ENCODE data around the gene SKOR2.

Gene SKOR2

DNA sequence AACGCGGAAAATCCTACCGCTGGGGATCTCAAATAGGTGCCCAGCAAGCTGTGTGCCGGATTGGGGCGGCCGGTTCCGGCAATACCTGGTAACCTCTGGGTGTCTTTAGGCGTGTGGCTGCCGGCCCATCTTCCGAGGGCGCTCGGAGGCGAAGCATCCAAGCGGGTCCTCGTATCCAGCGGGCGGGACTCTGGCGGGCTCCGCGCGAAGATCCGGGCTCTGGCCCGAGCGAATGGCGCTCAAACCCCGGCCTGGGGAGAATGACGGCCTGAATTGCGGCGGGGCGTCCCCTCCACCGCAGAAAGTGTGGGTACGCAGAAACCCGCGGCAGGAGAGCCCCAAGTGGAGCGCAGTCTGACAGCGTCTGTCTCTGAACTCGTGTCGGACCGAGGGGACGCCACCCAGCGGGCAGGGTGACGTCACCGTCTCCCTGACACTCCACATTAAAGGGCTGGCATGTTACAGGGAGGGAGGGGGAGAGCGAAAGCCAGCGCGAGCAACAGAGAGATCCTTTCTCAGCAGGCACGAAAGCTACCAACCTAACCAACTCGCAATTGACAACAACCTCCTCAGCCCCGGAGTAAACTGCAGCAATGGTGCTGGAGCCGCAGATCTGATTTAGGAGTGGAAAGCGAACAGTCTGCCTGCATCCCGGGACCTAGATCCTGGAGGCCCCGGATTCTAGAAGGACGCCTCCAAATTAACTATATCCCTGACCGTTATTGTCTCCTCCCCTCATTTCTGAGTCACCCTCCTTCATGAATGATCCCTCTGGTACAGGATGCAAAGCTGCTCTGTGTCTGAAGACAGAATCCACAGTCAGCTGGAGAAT is at the start of gene SKOR2:
Gene SKOR2, minus strand, starts transcription at position 372 of the 832 bp plus-strand sequence. CDS start 2,477 bp downstream, outside the sequence.
- no peak for DNase-seq (ENCODE audit: low read depth in 2 of 2, low spot score in 1 of 2)

GRCh38 chr18:47296462-47296861 is 45.0 kb upstream of the SKOR2 start:
- DNase-seq (ENCODE audit: low read depth in 2 of 2, low spot score in 1 of 2): no peak

DNA sequence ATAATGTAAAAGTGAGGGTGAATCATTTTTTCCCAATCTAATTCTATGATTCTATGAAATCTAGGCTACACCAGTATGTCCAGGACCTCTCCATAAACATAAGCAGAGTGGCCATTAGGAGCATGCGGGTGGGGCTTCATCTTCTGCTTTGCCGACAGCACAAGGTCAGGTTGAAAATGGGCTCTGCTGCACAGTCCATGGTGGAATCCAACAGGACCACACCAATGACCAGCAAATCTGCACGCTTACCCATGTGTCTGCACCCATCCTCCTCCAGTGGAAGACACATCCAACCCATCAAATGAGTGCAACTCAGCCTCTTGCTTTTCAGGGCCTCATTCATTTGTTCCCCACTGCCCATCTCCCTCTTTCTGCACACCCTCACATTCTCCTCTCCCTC is 43.3 kb upstream of the SKOR2 start:
- DNase-seq (ENCODE audit: low read depth in 2 of 2, low spot score in 1 of 2): no peak

- DNase-seq (ENCODE audit: low read depth in 2 of 2, low spot score in 1 of 2): no peak
Observed at GRCh38 chr18:47288741-47289140, 37.3 kb upstream of the SKOR2 start.

GRCh38 chr18:47287911-47288585 is 36.6 kb upstream of the SKOR2 start:
- DNase-seq (ENCODE audit: low read depth in 2 of 2, low spot score in 1 of 2): no peak

DNA sequence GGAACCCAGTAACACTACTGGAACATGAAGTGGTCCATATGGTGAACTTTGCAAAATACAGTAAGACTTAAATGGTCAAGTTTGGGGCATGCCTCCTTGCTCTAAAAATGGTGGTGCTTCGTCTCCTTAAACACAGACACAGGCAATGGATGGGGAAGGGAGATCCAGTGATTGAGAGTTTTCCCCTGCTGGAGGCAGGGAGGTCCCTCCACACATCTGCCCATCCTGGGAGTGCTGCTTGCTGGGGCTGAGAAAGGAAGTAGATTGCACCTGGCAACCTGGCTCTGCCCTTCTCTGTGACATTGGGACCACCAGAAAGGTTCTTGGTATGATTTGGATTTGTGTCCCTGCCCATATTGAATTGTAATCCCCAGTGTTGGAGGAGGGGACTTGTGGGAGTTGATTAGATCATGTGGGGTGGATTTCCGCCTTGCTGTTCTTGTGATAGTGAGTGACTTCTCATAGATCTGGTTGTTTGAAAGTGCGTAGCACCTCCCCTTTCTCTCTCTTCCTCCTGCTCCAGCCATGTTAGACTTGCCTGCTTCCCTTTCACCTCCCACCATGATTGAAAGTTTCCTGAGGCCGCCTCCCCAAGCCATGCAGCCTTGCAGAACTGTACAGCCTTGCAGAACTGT is 35.4 kb upstream of the SKOR2 start:
- DNase-seq (ENCODE audit: low read depth in 2 of 2, low spot score in 1 of 2): no peak

DNA sequence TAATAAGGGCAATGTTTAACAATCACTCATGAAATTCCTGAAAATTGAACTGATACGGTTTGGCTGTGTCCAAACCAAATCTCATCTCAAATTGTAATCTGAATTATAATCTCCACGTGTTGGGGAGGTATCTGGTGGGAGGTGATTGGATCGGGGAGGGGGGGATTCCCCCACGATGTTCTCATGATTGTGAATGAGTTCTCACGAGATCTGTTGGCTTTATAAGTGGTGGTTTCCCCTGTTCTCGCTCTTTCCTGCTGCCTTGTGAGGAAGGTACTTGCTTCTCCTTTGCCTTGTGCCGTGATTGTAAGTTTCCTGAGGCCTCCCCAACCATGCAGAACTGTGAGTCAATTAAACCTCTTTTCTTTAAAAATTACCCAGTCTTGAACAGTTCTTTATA is 34.0 kb upstream of the SKOR2 start:
- no peak for DNase-seq (ENCODE audit: low read depth in 2 of 2, low spot score in 1 of 2)

DNA sequence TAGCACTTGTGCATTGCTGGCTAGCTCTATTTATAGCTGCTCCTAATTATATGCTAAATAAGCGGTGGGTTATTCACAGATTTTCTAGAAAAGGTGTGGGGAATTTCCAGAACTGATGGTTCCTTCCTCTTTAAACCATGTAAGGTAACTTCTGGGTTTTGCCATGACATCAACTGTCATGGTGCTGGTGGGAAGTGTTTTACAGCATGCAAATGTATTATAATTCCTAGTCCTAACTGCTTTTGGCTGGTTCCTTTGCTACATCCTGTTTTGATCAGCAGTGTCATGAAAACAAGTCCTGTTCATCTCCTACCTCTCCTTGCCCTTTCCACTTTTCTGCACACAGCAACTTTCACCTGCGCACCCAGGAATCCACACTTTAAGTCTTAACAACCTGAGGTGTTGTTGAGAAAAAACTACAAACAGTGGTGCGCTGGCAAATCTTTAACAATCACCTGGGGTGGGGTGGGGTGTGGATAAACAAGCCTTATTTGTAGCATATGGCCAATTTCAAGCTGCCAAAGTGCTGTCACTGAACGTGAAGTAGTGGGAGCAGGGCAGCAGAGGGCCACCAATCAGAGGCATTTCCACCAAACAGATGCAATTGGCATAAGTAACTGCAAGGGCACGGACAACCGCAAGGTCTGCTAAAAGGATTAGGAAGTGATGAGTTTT is 33.4 kb upstream of the SKOR2 start:
- DNase-seq (ENCODE audit: low read depth in 2 of 2, low spot score in 1 of 2): no peak

GRCh38 chr18:47283476-47283875 is 32.0 kb upstream of the SKOR2 start:
- no peak for DNase-seq (ENCODE audit: low read depth in 2 of 2, low spot score in 1 of 2)

- no peak for DNase-seq (ENCODE audit: low read depth in 2 of 2, low spot score in 1 of 2)
Observed at GRCh38 chr18:47280121-47280520, 28.7 kb upstream of the SKOR2 start.

DNA sequence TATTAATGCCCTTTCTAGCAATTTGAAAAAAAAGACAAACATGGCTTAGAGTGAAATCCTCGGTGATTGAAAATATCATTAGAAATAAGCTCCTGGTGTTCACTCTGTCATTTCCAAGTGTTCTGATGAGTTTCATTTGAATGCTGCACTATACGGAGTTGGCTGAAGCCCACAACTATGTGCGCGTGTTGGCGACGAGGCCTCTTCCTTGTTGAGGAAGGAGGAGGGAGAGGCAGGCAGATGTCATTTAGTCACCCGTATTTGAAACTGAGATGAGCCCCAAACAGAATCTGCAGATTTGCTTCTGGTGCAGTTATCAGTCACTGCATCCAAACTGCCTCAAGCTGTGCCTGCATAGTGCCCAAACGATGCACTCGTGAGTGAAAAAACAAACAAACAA is 23.5 kb upstream of the SKOR2 start:
- DNase-seq (ENCODE audit: low read depth in 2 of 2, low spot score in 1 of 2): no peak

DNA sequence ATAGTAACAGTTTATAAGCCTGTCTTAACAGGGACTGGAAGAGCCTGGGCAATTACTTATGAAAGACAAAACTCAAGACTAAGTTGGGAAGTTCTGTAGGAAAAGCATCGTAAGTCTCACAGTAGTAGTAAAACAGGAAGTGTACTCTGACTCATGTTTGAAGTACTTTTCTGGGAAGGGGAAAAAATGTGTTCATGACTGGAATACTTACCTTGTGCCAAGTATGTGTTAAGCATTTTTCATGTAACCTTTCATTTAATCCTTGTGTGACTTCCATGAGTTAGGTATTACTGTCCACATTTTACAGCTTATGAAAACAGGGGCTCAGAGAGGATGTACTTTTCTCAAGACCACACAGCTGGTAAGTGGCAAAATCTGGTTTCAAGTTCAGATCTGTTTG is 13.7 kb upstream of the SKOR2 start:
- DNase-seq (ENCODE audit: low read depth in 2 of 2, low spot score in 1 of 2): no peak

DNA sequence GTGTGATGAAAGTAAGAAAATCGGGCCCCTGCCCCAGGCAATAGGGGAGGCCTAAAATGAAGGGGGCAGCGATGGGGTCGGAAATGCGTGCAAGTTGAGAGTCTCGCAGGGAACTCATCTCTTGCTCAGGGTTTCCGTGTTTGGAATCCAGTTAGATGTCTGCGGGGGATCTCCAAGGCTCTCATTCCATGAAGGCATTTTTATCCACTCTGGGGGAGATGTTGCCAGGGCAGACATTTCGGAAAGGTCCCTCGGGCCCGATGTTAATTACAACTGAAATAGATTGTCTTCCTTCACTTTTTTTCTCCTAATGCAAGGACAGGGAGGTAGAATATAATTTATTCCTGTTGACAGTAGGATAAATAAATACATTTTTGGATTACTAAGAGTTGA is 12.8 kb upstream of the SKOR2 start:
- no peak for DNase-seq (ENCODE audit: low read depth in 2 of 2, low spot score in 1 of 2)

DNA sequence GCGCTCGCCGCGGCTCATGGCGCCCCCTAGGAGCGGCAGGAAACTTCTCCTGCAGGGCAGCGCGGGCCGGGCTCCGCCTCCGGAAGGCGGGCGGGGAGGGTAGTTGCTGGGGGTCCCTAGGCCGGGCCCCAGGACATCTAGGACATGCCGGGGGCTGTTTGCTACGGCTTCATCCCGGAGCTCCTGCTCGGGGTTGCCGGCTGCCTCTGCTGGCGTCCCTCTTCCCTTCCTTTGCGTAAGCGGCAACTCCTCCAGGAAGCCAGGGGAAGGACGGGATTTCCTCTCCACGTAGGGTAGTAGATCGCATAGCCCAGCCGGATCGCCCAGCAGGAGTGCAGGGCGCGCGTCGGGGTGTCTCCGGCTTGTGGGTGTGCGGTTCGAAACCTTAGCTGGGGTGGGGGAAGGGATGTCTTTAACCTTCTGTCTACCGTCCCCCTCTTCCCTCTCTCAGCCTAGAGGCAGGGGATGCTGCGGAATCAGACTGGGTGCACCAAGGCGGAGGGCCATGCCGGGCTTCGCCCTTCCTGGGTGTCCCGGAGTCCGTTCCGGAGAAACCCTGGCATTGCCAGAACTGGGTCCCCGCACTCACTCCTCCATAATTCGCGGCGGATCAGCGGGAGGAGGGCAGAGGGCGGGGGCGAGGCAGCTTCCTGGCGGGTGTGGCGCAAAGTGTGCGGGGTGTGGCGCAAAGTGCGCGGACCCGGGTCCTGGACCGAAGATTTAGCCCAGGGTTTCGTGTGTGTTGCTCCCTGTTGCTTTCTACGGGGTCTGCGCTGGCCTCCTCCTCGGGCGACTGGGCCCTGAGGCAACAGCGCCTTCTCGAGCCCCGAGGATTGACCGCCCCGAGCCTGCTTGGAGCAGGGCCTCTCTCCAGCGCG is 12.2 kb upstream of the SKOR2 start:
- DNase-seq (ENCODE audit: low read depth in 2 of 2, low spot score in 1 of 2): no peak

- no peak for DNase-seq (ENCODE audit: low read depth in 2 of 2, low spot score in 1 of 2)
Observed at GRCh38 chr18:47263150-47263429, 11.6 kb upstream of the SKOR2 start.

DNA sequence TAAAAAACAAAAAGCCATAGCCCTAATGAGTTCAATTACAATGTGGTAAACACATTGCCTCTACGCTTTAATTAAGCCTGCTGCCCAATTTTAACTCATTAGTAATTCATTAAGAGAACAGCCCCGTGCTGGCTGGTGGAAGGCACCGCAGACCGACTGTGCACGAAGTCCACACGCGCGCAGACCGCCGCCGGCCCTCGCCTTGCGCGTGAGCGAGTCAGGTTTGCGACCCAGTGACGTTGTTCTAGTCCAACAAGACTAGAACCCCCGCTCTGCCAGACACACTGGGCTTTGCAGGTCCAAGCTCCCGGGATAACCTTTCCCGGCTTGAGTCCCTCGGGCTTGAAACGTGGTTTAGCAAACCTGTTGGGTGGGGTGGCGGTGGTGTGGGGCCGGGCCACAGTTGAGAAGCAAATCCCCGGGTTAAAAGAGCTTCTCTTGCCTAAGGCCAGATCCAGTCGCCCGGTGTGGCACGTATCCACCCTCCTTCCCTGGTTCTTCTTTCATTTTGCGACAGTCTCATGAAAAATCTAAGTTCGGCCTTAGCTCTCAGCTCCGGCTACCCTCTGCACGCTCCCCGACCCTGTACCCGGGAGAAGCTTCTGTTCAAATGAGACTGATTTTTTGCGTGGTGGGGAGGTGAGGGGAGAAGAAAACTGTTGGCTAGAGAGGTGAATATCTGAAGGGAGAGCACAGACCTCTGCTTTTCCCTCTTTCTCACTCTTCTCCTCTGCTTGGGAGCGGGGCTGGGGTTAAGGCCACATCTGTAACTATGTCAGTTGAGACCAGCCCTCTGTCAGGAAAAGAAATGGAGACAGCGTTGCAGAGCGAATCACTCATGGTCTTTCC is 11.1 kb upstream of the SKOR2 start:
- no peak for DNase-seq (ENCODE audit: low read depth in 2 of 2, low spot score in 1 of 2)

- no peak for DNase-seq (ENCODE audit: low read depth in 2 of 2, low spot score in 1 of 2)
Observed at GRCh38 chr18:47261902-47262300, 10.4 kb upstream of the SKOR2 start.

DNA sequence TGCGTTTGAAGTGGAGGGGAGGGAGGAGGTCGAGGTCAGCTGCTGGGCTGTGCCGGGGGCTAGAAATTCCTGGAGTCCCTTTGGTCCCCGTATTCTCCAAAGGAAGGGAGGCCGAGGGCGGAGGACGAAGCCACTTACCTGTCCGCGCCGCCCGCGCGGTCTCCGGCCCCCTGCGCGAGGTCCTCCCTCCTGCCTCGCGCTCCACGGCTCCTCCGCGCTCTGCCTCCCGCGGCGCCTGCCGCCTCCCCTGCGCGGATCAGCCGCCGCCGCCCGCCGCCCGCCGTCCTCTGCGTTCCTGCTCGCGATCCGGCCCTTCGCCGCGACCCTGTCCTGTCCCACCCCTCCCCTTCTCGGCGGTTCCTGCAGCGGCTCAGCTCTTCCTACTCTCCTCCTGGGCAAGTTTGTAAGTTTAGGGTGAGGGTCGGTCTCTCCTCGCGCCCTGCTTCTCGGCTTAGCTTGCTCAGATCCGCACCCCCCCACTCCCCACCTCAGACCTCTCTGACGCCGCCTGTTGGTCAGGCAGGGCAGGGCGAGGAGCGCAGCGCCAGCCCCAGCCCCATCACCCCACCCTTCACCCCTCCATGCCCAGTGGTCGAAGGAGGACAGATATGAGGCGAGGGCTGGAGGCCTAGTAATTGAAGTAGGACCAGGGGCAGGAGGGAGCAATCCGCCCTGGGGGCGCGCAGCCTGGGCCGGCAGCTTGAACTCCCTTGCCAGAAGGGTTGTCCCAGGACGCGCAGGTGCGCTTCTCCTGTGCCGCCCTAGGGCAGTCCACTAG is 9.7 kb upstream of the SKOR2 start:
- DNase-seq (ENCODE audit: low read depth in 2 of 2, low spot score in 1 of 2): no peak

Data from stimulated activated CD8-positive, alpha-beta memory T cell treated with anti-CD3 and anti-CD28 coated beads, Interleukin-4, amount 100 ng/mL, for 4 hours (primary cell).